Ovary (tissue), 9 donors: ENCODE results near the gene MDFI. TPM values are rescaled to one million over a fixed set of nuclear protein-coding genes. Genes with fewer than 3 reads are reported as not detected.

Source experiments
- DNase-seq, 5 donors: peaks; one replicate each; pipeline ENCODE4 v3.0.0-alpha.2; 2019 to 2020
- H3K27ac ChIP-seq, 2 donors: fragments of 200-600 bp; one replicate each; pipeline versions ENCODE4 v1.5.1 to v1.8.0; 2019 to 2022
- H3K27me3 ChIP-seq: fragments of 200-600 bp; one replicate; pipeline ENCODE4 v1.8.0; 2022
- H3K36me3 ChIP-seq: fragments of 200-600 bp; sonication (generic); one replicate; pipeline ENCODE4 v1.5.1; 2019
- H3K4me1 ChIP-seq: one replicate; pipeline ENCODE4 v1.8.1; 2013; ENCODE audit warnings: mild to moderate bottlenecking, moderate library complexity; ENCODE audit not compliant: insufficient read depth
- H3K4me3 ChIP-seq: fragments of 200-600 bp; sonication (generic); one replicate; pipeline ENCODE4 v1.5.1; 2017
- H3K9me3 ChIP-seq, 2 donors: fragments of 200-600 bp in 1 of 2; sonication (generic) in 1 of 2; one replicate each; pipeline versions ENCODE4 v1.5.1 to v1.8.1; 2013 to 2019; ENCODE audit warnings: mild to moderate bottlenecking in 1 of 2, moderate library complexity in 1 of 2
- CTCF ChIP-seq, 3 donors: fragments of 450-650 bp in 2 of 3; fragments of 200-600 bp in 1 of 3; IDR thresholded peaks; one replicate each; pipeline versions ENCODE4 v1.5.1 to v1.8.0; 2016 to 2022; ENCODE audit warnings: antibody characterized with exemption in 3 of 3, mild to moderate bottlenecking in 1 of 3
- EP300 ChIP-seq: sonication (generic); formaldehyde crosslinking; IDR thresholded peaks from one replicate; pipeline ENCODE4 v1.6.1; 2017; ENCODE audit warnings: antibody characterized with exemption
- POLR2A ChIP-seq: fragments of 450-650 bp; IDR thresholded peaks from one replicate; pipeline ENCODE4 v1.6.1; 2017; ENCODE audit warnings: antibody characterized with exemption, mild to moderate bottlenecking, moderate library complexity
- WGBS, 3 donors: extraction: QIAGEN DNeasy Blood & Tissue Kit in 1 of 3; methylation state at CpG; one replicate each; pipeline versions ENCODE4 v1.1.5 to v1.1.7; 2013 to 2017; 5-methylcytosine and 5-hydroxymethylcytosine counted together
- intact Hi-C, 4 donors: fragments of 100-400 bp; cut with DNase I; formaldehyde crosslinking; loops; one replicate each; pipeline versions ENCODE4 v1.11.0 to v1.15.1; 2022 to 2023
- polyA plus RNA-seq, 2 donors: library from polyadenylated mRNA; stranded (reverse); fragments of 200-250 nt in 1 of 2; fragments of 350-450 nt in 1 of 2; fragmentation: Illumina TruSeq in 1 of 2; extraction: RNeasy Lipid Tissue Mini Kit (QIAGEN cat#74804) in 1 of 2; gene quantifications; one replicate each; pipeline ENCODE4 v1.2.3, GENCODE V29; 2013 to 2014
- total RNA-seq, 7 donors: library from RNA; depleted of rRNA in 2 of 7; stranded (reverse); fragments of >200 nt in 2 of 7; fragmentation: NEBNext Ultra II Directional in 3 of 7; extraction: Animal tissue kit (Norgen Biotek cat#: 25700) in 3 of 7; gene quantifications; one replicate each; pipeline versions ENCODE4 v1.1.0 to v1.2.4, GENCODE V29; 2016 to 2023
- donor health status: DM: no; HTN: no; CAD: no; lungs with moderate emphysema.
- donor health status: DM: no; HTN: no; CAD: no.
- donor health status: Bipolar disorder and iron deficiency.
- donor health status: DM: yes; HTN: yes; CAD: no.
- donor health status: DM: no; HTN: no; CAD: no.
- donor health status: DM: yes; HTN: yes; CAD: no.

MDFI gene
- total and polyA plus RNA-seq, 9 donors, result 3.8 to 24.4 (median 20.4) TPM

GRCh38 chr6:41663568-41663967 lies 25.3 kb downstream of the MDFI start:
- no peak overlapping the region for H3K4me3 ChIP-seq
- TF ChIP-seq POLR2A (no peak), CTCF (IDR thresholded peaks at IDR 0.05) (no peak), EP300 (no peak)
- no peak overlapping the region for H3K27ac ChIP-seq
- intact Hi-C loops, result no loop called here
- H3K4me1 ChIP-seq, result no peaks in the 10 kb centered on the region
- no peaks in the 10 kb centered on the region for H3K27me3 ChIP-seq
- H3K9me3 ChIP-seq, result no peaks in the 10 kb centered on the region
- 76 to 81% (median 77%) methylated on average over 5 of the region's 5 CpGs for WGBS, 3 donors
- H3K36me3 ChIP-seq, result no peaks in the 10 kb centered on the region
- DNase-seq, result no peak

- no peak for DNase-seq
- Histone ChIP-seq H3K4me1 (no peaks in the 10 kb centered on the region), H3K27me3 (no peaks in the 10 kb centered on the region), H3K27ac (no peak overlapping the region), H3K4me3 (no peak overlapping the region), H3K9me3 (no peaks in the 10 kb centered on the region), H3K36me3 (no peaks in the 10 kb centered on the region)
- TF ChIP-seq CTCF (IDR thresholded peaks at IDR 0.05) (no peak), POLR2A (no peak), EP300 (no peak)
- intact Hi-C loops, result no loop called here
- WGBS, 3 donors, result 72 to 79% (median 77%) methylated on average over 5 of the region's 5 CpGs
Measured at GRCh38 chr6:41664271-41664670, 26.0 kb downstream of the MDFI start.

- 93 to 95% (median 95%) methylated on average over 1 of the region's 1 CpG for WGBS, 3 donors
- TF ChIP-seq POLR2A, result no peak
- no peak for TF ChIP-seq EP300
- no peak for TF ChIP-seq CTCF (IDR thresholded peaks at IDR 0.05)
- Histone ChIP-seq H3K9me3 (no peaks in the 10 kb centered on the region), H3K4me3 (no peak overlapping the region), H3K4me1 (no peaks in the 10 kb centered on the region), H3K27ac (no peak overlapping the region), H3K27me3 (no peaks in the 10 kb centered on the region), H3K36me3 (no peaks in the 10 kb centered on the region)
- intact Hi-C loops, result no loop called here
- no peak for DNase-seq
Measured at GRCh38 chr6:41667195-41667594, 28.9 kb downstream of the MDFI start.

- intact Hi-C loops, result no loop called here
- TF ChIP-seq POLR2A, result no peak
- no peak for TF ChIP-seq CTCF (IDR thresholded peaks at IDR 0.05)
- no peak for TF ChIP-seq EP300
- Histone ChIP-seq H3K4me1 (no peaks in the 10 kb centered on the region), H3K27me3 (no peaks in the 10 kb centered on the region), H3K9me3 (no peaks in the 10 kb centered on the region), H3K4me3 (no peak overlapping the region), H3K36me3 (no peaks in the 10 kb centered on the region), H3K27ac (no peak overlapping the region)
- WGBS, 3 donors, result 93 to 97% (median 94%) methylated on average over 2 of the region's 2 CpGs
- DNase-seq, result no peak
Measured at GRCh38 chr6:41668968-41669367, 30.7 kb downstream of the MDFI start.
